HG02840 (cell line): ENCODE measurements around the gene PSMD3.

Experiments used
- ATAC-seq: cut with Tn5 transposase; IDR thresholded peaks from one replicate; pipeline ENCODE4 v1.9.1; 2021; ENCODE audit warnings: mild to moderate bottlenecking, moderate library complexity, moderate number of reproducible peaks; ENCODE audit not compliant: unreplicated experiment, low FRiP score

The PSMD3 gene

GRCh38 chr17:40038882-40039513 lies 58.4 kb downstream of the PSMD3 start:
- ATAC-seq: no peak

- no peak for ATAC-seq
Measured at GRCh38 chr17:40041196-40041595, 60.6 kb downstream of the PSMD3 start.
